Retinal pigment epithelial cell (primary cell): ENCODE data around the gene BRPF1.

Experiments used
- DNase-seq: peaks from one replicate; pipeline ENCODE4 v3.0.0-alpha.2; 2010; ENCODE audit warnings: low read depth
- H3K4me3 ChIP-seq: 2 replicates; pipeline ENCODE4 v1.5.1; 2011; ENCODE audit warnings: mild to moderate bottlenecking, low read length, control low read depth, moderate library complexity
- TF ChIP-seq, protein P1 (sequence below): conservative IDR thresholded peaks from 2 replicates; pipeline ENCODE4 v1.5.1; 2011; ENCODE audit warnings: low read depth, low read length, control low read depth, inconsistent platforms

BRPF1 gene

DNA sequence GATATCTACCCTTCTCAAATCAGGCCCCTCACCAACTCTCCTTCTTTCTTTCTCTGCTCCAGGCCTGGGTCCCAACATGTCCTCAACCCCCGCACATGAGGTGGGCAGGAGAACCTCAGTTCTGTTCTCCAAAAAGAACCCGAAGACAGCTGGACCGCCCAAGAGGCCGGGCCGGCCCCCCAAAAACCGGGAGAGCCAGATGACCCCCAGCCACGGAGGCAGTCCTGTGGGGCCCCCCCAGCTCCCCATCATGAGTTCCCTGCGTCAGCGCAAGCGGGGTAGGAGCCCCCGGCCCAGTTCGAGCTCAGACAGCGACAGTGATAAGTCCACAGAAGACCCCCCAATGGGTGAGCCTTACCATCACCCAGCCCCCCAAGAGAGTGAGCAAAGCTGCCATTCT, 12.6 kb downstream of the BRPF1 start:
- H3K4me3 ChIP-seq, result no peak overlapping the region
- DNase-seq, result no peak
- TF ChIP-seq, protein P1, sequence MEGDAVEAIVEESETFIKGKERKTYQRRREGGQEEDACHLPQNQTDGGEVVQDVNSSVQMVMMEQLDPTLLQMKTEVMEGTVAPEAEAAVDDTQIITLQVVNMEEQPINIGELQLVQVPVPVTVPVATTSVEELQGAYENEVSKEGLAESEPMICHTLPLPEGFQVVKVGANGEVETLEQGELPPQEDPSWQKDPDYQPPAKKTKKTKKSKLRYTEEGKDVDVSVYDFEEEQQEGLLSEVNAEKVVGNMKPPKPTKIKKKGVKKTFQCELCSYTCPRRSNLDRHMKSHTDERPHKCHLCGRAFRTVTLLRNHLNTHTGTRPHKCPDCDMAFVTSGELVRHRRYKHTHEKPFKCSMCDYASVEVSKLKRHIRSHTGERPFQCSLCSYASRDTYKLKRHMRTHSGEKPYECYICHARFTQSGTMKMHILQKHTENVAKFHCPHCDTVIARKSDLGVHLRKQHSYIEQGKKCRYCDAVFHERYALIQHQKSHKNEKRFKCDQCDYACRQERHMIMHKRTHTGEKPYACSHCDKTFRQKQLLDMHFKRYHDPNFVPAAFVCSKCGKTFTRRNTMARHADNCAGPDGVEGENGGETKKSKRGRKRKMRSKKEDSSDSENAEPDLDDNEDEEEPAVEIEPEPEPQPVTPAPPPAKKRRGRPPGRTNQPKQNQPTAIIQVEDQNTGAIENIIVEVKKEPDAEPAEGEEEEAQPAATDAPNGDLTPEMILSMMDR, result no peak

- DNase-seq, result no peak
- H3K4me3 ChIP-seq, result no peak overlapping the region
- TF ChIP-seq, protein P1, result no peak
Observed at GRCh38 chr3:9745521-9745920, 14.0 kb downstream of the BRPF1 start.

DNA sequence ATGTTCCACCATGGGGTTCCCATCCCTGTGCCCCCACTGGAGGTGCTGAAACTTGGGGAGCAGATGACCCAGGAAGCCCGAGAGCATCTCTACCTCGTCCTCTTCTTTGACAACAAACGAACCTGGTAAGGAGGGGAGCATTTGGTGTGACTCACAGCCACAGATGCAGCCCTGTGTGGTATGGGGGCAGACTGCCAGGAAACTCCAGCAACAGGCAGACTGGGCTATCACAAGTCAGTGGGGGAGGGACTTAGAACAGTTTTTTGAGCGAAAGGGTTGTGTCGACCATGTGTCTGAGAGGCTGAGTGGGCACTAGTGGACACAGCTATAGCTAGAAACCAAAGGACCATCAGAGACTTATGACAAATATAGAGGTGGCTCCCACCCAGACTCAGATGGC, 14.8 kb downstream of the BRPF1 start:
- TF ChIP-seq, protein P1, result no peak
- DNase-seq, result peak; percentile 58

DNA sequence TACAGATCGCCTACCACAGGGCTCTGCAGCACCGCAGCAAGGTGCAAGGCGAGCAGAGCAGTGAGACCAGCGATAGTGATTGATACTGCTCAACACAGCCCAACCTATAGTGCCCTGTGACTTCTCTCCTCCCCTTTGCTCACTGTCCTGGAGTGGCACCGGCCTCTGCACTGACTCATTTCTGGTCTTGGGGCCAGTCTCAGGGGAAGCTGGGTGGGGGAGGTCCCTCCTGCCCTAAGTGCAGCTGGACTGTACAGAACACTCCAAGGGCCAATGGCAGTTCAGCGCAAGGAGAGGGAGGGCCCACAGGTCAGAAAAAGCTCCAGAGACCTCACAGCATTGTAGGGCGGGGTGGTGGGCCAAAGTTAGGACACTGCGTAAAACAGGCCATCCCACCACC, 15.7 kb downstream of the BRPF1 start:
- H3K4me3 ChIP-seq, result no peak overlapping the region
- TF ChIP-seq, protein P1, result no peak
- no peak for DNase-seq

More for the DNA sequence above, 14.8 kb downstream of the BRPF1 start:
- no peak overlapping the region for H3K4me3 ChIP-seq

DNA sequence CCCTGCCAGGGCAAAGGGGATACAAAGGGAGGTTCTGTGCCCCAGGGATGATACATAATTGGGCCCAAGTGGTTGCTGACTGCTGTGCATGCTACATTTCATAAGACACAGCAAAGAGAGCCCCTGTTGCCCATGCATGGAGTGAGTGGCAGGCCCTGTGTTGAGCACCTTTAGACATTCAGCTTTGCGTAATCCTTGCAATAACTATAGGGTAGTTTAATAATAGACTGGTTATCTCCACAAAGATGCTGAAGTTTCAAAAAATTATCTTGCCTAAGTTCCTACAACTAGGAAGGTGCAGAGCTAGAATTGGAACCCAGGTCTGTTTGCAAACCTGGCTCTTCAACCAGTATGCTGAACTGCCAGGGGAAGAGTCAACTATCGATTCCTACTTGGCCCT, 16.5 kb downstream of the BRPF1 start:
- no peak for DNase-seq
- no peak overlapping the region for H3K4me3 ChIP-seq
- TF ChIP-seq, protein P1, result no peak

GRCh38 chr3:9749296-9749644, 17.7 kb downstream of the BRPF1 start:
- H3K4me3 ChIP-seq, result peak overlapping the region; percentile 79
- DNase-seq, result no peak
- TF ChIP-seq, protein P1, result no peak

DNA sequence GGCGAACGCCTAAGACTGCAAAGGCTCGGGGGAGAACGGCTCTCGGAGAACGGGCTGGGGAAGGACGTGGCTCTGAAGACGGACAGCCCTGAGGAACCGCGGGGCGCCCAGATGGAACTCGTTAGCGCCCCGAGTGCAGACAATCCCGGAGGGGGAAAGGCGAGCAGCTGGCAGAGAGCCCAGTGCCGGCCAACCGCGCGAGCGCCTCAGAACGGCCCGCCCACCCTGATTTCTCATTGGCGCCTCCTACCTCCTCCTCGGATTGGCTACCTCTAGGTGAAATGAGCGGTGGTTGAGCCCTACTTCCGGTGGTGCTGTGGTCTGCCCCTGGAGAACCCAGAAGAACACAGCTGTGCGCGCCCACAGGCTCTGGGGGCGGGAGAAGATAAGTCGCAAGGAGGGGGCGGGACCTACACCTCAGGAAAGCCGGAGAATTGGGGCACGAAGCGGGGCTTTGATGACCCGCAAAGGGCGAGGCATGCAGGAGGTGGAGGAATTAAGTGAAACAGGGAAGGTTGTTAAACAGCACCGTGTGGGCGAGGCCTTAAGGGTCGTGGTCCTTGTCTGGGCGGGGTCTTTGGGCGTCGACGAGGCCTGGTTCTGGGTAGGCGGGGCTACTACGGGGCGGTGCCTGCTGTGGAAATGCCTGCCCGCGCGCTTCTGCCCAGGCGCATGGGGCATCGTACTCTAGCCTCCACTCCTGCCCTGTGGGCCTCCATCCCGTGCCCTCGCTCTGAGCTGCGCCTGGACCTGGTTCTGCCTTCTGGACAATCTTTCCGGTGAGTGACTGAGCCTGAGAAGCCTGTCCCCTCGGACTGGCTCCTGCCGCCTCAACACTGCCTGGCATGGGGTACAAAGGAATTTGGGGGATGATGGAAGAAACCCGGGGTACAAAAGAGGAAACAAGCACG, 18.4 kb downstream of the BRPF1 start, which contains the start of gene OGG1:
OGG1 (plus strand) TSS at position 308 of the 911 bp plus-strand sequence; CDS start at position 643, 335 bp downstream.
- TF ChIP-seq, protein P1, result no peak
- peak within 1 kb of the TSS; percentile 79 for H3K4me3 ChIP-seq
- peak; percentile 93 for DNase-seq
